ENCODE results near the gene NAB2. TPM values are rescaled to one million over a fixed set of nuclear protein-coding genes. Genes with fewer than 3 reads are reported as not detected.

NAB2 gene
- total and polyA plus RNA-seq, 2 experiments from 2014 or later: 21.6 to 107 TPM

GRCh38 chr12:57110104-57111030, 21.5 kb downstream of the NAB2 start:
- H3K4me2 ChIP-seq (ENCODE audit: unreplicated experiment): peak overlapping the region; percentile 97
- peak overlapping the region; percentile 64 for H2AFZ ChIP-seq

GRCh38 chr12:57111031-57111734, 22.3 kb downstream of the NAB2 start, which contains the start of gene STAT6:
TSS of gene STAT6 (minus strand) at chr12:57111362. CDS start at chr12:57108278, 3,084 bp downstream.
- peak within 1 kb of the TSS; percentile 98 for H3K27ac ChIP-seq
- peaks cover 6% of the 10 kb centered on the region; the same call in 1 of the 2 replicates for H3F3A ChIP-seq (ENCODE audit: insufficient read depth)
- in situ Hi-C loops (cut with MboI): no loop called here
- 0 to 1% methylated on average over 7 to 13 of the region's 13 CpGs for WGBS, 2 experiments (ENCODE audit: low coverage in 1 of 2, low lambda C conversion rate in 2 of 2, missing lambda C conversion rate in 2 of 2)
- peak; percentile 92 for DNase-seq
- peaks cover 34% of the 10 kb centered on the region for H3K4me1 ChIP-seq (ENCODE audit: insufficient read depth)
- peak within 1 kb of the TSS; percentile 94 for H3K9ac ChIP-seq
- H2AFZ ChIP-seq: peak within 1 kb of the TSS; percentile 64
- peak within 1 kb of the TSS; percentile 83 for H3K4me3 ChIP-seq
- H3K9me2 ChIP-seq (ENCODE audit: insufficient read depth): no peaks in the 10 kb centered on the region
- TF ChIP-seq EZH2phosphoT487 (IDR thresholded peaks at IDR 0.05; ENCODE audit: insufficient read depth, low read depth): no peak
- TF ChIP-seq EZH2 (IDR thresholded peaks at IDR 0.05; ENCODE audit: insufficient read depth, poor library complexity, severe bottlenecking): no peak
- no peaks in the 10 kb centered on the region for H3K27me3 ChIP-seq (replicated peaks; ENCODE audit: insufficient read depth)
- peaks cover 3% of the 10 kb centered on the region; the same call in 1 of the 2 replicates for H3K36me3 ChIP-seq (ENCODE audit: low read depth)
- H3K79me2 ChIP-seq (ENCODE audit: insufficient read depth): peaks cover 48% of the 10 kb centered on the region
- H4K20me1 ChIP-seq (ENCODE audit: insufficient read depth): no peaks in the 10 kb centered on the region
- H3K9me3 ChIP-seq (ENCODE audit: low read depth): no peaks in the 10 kb centered on the region
- H3K4me2 ChIP-seq (ENCODE audit: unreplicated experiment): peak within 1 kb of the TSS; percentile 97

More at GRCh38 chr12:57110104-57111030, 21.5 kb downstream of the NAB2 start:
- H3F3A ChIP-seq (ENCODE audit: insufficient read depth): peaks cover 6% of the 10 kb centered on the region; the same call in 1 of the 2 replicates
- H3K27me3 ChIP-seq (replicated peaks; ENCODE audit: insufficient read depth): no peaks in the 10 kb centered on the region
- peak; percentile 63 for DNase-seq
- H4K20me1 ChIP-seq (ENCODE audit: insufficient read depth): no peaks in the 10 kb centered on the region
- peak overlapping the region; percentile 98 for H3K27ac ChIP-seq
- no peaks in the 10 kb centered on the region for H3K9me2 ChIP-seq (ENCODE audit: insufficient read depth)
- no peak for TF ChIP-seq EZH2 (IDR thresholded peaks at IDR 0.05; ENCODE audit: insufficient read depth, poor library complexity, severe bottlenecking)
- in situ Hi-C loops (cut with MboI): no loop called here
- H3K36me3 ChIP-seq (ENCODE audit: low read depth): peaks cover 7% of the 10 kb centered on the region; the same call in 1 of the 2 replicates
- 1 to 2% methylated on average over 26 to 28 of the region's 28 CpGs for WGBS, 2 experiments (ENCODE audit: low coverage in 1 of 2, low lambda C conversion rate in 2 of 2, missing lambda C conversion rate in 2 of 2)
- H3K9ac ChIP-seq: peak overlapping the region; percentile 94
- H3K4me1 ChIP-seq (ENCODE audit: insufficient read depth): peaks cover 34% of the 10 kb centered on the region
- peak overlapping the region; percentile 83 for H3K4me3 ChIP-seq
- H3K79me2 ChIP-seq (ENCODE audit: insufficient read depth): peaks cover 48% of the 10 kb centered on the region
- H3K9me3 ChIP-seq (ENCODE audit: low read depth): no peaks in the 10 kb centered on the region

GRCh38 chr12:57112492-57113294, 23.8 kb downstream of the NAB2 start:
- TF ChIP-seq EZH2 (IDR thresholded peaks at IDR 0.05; ENCODE audit: insufficient read depth, poor library complexity, severe bottlenecking): no peak
- no peak for TF ChIP-seq EZH2phosphoT487 (IDR thresholded peaks at IDR 0.05; ENCODE audit: insufficient read depth, low read depth)
- Histone ChIP-seq H3F3A (ENCODE audit: insufficient read depth) (peaks cover 6% of the 10 kb centered on the region; the same call in 1 of the 2 replicates), H3K27me3 (replicated peaks; ENCODE audit: insufficient read depth) (no peaks in the 10 kb centered on the region), H3K27ac (peak overlapping the region; percentile 98), H3K4me1 (ENCODE audit: insufficient read depth) (peaks cover 31% of the 10 kb centered on the region), H4K20me1 (ENCODE audit: insufficient read depth) (no peaks in the 10 kb centered on the region), H3K9me2 (ENCODE audit: insufficient read depth) (no peaks in the 10 kb centered on the region), H3K4me3 (peak overlapping the region; percentile 83), H3K4me2 (ENCODE audit: unreplicated experiment) (peak overlapping the region; percentile 97), H3K9ac (peak overlapping the region; percentile 94; the same call in 1 of the 2 replicates), H3K79me2 (ENCODE audit: insufficient read depth) (peaks cover 35% of the 10 kb centered on the region), H3K36me3 (ENCODE audit: low read depth) (no peaks in the 10 kb centered on the region; the same call in 1 of the 2 replicates), H3K9me3 (ENCODE audit: low read depth) (no peaks in the 10 kb centered on the region), H2AFZ (peak overlapping the region; percentile 27; the same call in 1 of the 2 replicates)
- 64 to 70% methylated on average over 9 of the region's 9 CpGs for WGBS, 2 experiments (ENCODE audit: low coverage in 1 of 2, low lambda C conversion rate in 2 of 2, missing lambda C conversion rate in 2 of 2)
- in situ Hi-C loops (cut with MboI): no loop called here
- DNase-seq: no peak

Measured in GM23248 (cell line).